COLO829 (cell line): ENCODE measurements around the gene CRYAB.
A peak's percentile ranks its signal among the peaks of the same experiment; 100 is the strongest.

Source experiments
- DNase-seq: peaks from one replicate; pipeline ENCODE4 v3.0.0; 2012; ENCODE audit warnings: low spot score

CRYAB gene, protein sequence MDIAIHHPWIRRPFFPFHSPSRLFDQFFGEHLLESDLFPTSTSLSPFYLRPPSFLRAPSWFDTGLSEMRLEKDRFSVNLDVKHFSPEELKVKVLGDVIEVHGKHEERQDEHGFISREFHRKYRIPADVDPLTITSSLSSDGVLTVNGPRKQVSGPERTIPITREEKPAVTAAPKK

DNA sequence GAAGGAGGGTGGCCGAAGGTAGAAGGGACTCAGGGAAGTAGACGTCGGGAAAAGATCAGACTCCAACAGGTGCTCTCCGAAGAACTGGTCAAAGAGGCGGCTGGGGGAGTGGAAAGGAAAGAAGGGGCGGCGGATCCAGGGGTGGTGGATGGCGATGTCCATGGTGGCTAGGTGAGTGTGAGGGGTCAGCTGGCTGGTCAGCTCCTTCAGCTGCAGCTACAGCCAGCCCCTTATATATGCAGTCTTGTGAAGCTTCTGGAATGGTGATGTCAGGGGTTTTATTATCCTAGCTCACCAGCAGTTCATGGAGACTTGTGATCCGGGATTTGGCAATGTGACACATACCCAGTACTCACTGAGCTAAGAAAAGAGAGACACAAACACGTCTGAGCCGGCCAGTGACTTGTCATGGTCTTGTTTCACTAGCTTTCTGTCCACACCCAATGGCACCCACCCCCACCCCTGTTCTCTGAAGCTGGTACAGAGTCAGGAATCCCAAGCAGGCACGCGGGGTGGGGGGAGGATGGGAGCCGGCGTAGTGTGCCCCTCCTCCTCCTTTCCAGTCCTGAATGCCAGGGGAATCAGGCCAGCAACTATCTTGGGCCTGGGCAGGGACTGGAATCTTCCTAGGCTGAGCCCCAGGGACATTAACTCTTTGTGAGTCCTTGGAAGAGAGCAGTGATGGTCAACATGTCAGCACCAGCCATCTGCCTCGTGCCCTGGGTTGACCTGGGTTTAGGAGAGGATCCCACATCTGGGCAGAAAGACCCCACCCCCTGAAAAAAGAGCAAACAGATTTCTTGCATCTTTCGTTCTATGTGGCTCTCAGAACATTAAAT, at the start of gene CRYAB:
Gene CRYAB (minus strand): TSS at position 208 of the 839 bp plus-strand sequence. CDS start 46 bp downstream, at position 162.
- DNase-seq = peak; percentile 42

DNA sequence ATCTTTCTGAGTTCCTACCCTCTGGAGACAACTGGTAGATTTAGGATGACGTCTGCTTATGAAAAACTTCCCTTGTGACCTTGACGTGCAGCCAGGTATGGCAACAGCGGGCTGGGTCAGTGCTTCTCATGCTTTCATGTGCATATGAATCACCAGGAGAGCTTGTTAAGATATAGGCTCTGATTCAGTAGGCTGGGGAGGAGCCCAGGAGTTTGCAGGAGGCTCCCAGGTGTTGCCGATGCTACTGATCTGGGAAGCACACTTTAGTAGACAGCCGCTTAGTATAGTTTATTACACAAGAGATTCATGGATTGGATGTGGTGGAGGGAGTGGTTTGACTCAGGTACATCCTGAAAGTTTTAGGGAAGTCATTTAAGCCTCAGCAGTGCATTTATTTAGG, 49.3 kb upstream of the CRYAB start:
- DNase-seq = no peak

DNA sequence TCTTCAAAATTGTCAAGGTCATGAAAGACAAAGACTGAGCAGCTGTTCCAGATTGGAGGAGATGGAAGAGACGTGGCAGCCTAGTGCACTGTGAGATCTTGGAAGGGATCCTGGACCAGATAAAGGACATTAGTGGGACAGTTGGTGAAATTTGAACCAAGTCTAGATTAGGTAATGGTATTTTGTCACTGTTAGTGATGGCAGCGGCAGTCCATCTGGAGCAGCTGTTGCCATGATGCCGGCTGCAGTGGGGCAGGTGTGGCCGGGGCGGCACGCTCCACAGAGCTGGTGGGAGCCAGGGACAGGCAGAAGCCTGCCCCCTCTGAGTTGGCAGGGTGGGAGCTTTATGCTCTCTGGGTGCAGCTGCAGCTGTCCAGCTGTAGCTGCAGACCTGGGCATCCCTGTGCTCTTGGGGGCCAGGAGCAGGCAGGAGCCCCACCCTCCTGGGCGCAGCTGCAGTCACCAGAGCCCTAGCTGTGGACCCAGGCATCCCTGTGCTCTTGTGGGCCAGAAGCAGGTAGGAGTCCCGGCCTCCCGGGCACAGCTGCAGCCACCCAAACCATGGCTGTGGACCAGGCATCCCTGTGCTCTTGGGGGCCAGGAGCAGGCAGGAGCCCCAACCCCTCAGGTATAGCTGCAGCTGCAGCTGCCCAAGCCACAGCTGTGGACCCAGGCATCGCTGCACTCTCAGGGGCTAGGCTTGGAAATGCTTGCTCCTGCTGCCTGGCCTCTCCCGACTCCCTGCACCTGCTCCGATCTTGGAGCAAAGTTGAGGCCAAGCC, 46.3 kb upstream of the CRYAB start:
- DNase-seq = no peak

DNA sequence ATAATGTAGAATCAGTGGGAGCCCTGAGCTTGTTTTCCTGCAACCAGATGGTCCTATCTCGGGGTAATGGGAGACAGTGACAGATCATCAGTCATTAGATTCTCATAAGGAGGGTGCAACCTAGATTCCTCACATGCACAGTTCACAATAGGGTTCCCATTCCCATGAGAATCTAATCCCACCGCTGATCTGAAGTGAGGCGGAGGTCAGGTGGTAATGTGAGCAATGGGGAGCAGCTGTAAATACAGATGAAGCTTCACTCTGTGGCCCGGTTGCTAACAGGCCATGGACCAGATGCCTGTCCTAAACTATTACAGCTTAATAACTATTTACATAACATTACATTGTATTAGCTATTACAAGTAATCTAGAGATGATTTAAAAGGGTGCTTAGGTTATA, 42.6 kb upstream of the CRYAB start:
- no peak for DNase-seq

DNA sequence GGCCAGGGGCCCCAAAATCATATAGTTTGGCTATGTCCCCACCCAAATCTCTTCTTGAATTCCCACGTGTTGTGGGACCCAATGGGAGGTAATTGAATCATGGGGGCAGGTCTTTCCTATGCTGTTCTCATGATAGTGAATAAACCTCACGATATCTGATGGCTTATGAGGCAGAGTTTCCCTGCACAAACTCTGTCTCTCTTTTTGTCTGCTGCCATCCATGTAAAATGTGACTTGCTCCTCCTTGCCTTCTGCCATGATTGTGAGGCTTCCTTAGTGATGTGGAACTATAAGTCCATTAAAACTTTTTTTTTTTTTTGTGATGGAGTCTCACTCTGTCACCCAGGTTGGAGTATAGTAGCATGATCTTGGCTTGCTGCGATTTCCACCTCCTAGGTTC, 40.0 kb upstream of the CRYAB start:
- DNase-seq = no peak

DNA sequence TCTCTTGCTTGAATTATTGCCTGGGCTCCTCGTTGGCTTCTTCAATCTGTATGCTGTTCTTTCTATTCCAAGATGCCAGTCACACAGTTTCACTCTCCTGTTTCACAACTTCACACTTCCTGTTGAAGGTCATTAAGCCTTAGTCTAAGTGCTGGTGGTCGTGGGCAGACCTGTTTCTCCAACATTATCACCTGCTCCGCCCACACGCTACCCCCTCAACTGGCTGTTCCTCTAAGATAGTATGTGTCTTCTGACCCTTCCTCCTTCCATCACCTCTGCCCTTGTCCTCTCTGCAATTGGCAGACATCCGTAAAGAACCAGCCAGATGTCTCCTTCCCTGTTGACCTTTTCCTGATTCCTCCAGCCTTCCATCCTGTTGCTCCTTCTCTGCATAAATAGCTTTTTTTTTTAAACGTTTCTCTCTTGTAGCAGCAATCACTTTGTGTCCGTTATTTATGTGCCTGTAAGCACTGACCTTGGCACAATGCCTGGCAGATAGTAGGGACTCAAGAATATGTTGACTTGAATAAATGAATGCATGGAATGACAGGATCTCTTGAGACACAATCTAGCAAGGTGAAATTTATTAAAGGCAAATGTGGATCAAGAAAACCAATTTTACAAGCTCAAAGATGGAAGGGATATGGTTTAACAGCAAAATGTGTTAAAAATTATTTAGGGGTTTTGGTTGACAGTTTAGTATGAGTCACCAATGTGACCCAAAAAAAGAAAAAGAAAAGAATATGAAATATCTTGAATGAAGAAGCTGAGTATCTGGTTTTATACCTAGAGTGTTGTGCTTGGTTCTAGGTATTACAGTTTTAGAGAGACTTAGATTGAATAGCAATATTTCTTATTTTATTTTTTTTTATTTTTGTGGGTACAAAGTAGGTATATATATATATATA, 38.2 kb upstream of the CRYAB start:
- DNase-seq = no peak

DNA sequence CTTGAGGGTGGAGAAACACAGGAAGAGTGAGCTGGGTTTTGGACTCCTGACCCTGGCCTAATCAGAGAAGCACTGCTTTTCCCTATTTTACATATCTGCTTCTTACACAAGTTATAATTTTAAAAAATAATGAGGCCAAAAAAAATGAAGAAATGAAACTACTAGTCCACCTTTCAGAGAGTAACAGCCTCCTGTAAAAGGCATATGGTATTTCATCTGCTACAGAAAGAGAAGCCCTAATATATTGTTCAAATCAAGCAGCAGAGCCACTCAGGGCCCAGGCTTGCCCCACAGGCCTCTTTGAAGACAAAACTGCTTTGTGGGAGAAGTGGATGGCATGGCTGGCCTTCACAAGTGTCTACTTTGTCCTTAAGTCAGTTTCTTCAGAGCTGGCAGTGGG, 35.6 kb upstream of the CRYAB start:
- DNase-seq = no peak

DNA sequence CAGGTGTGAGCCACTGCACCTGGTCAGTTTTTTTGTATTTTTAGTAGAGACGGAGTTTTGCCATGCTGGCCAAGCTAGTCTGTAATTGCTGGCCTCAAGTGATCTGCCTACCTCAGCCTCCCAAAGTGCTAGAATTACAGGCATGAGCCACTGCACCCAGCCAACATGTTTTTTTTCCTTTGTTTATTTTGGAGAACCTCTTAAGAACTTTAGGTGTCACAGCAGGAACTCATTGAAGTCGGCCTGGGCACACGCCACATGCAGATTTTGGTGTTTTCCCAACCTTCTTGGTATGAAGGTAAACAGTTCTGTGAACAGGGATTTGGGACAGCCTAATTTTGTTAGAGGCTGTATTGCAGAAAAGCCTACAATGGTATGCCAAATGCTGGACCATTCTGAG, 34.9 kb upstream of the CRYAB start:
- no peak for DNase-seq

DNA sequence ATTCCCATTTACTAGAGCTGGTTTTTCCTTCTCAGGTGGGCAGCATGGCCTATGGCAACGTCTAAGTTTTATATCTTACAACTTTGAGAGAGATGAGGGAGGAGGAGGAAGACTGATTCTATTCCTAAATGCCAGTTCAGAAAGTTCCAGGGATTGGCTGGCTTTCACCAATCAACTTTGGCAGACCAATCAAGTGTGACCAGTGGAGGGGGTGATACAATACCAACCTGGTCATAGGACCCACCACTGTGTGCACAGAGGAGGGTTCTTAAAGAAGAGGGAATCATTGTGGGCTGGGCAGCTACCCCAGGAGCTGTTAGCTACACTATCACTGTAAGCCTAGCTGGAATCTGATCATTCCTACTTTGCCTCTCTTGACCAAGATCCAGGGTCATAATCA, 33.6 kb upstream of the CRYAB start:
- no peak for DNase-seq

DNA sequence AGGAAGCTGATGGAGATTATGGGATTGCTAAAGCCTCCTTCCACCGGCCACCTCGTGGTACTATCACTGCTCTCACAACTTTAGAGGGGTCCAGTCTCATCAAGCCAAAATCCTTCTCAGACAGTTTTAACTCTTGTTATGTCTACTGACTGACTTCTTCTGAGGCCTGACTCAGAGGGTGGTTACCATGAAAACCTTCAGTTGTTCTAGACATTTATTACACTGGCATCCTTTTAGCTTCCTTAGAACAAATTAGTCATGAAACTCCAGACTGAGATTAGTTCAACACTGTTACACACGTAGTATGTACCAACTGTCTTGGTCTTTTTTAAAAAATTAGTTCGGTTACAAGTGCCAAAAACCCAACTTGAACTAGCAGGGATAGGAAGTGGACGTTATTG, 33.1 kb upstream of the CRYAB start:
- DNase-seq = no peak

DNA sequence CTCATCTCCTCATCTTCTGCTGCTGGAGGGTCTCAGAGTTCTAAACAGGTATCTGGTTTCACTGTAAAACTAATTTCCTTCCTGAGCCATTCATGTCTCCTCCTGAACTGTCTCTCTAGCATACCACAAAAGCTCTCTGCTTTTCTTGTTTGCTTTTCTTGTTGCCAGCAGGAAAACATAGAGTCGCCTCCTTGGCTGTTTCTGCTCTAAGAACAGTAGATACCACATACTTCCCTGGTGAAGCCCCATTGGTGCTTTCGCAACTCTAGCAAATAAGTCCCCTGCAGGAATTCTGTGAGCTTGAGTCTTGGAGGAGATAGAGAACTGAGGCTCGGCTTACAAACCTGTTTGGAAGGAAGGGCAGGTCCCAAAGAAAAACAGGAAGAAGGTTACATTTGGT, 32.6 kb upstream of the CRYAB start:
- DNase-seq = no peak

DNA sequence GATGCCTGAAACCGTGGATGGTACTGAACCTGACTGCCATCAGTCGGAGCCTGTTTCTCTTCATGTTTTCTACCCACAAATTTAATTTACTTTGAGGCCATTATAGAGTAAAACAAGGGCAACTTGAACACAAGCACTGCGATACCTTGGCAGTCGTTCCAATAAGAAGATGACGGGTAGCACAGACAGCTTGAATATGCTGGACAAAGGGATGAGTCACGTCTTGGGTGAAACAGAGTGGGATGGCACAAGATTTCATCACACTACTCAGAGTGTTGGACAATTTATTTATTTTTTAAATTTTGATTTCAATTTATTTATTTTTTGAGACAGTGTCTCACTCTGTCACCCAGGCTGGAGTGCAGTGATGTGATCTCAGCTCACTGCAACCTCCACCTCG, 31.3 kb upstream of the CRYAB start:
- DNase-seq = no peak

DNA sequence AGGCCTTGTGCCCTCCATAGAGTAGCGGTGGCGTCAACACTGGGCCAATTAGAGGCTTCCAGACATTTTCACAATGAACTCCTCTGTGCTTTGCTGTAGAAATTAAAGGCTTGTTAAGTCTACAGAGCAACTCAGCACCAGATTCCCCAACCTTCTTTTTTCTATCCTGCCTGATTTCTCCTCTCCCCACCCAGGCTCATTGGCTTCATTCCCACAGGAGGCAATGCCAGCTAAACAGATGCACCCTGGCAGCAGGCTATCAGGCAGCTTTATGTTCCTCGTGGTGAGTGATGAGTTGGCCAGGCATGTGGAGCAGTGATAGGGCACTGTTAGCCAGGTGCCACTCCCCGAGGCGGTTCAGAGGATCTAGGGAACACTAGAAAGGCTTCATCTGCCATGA, 30.4 kb upstream of the CRYAB start:
- no peak for DNase-seq

DNA sequence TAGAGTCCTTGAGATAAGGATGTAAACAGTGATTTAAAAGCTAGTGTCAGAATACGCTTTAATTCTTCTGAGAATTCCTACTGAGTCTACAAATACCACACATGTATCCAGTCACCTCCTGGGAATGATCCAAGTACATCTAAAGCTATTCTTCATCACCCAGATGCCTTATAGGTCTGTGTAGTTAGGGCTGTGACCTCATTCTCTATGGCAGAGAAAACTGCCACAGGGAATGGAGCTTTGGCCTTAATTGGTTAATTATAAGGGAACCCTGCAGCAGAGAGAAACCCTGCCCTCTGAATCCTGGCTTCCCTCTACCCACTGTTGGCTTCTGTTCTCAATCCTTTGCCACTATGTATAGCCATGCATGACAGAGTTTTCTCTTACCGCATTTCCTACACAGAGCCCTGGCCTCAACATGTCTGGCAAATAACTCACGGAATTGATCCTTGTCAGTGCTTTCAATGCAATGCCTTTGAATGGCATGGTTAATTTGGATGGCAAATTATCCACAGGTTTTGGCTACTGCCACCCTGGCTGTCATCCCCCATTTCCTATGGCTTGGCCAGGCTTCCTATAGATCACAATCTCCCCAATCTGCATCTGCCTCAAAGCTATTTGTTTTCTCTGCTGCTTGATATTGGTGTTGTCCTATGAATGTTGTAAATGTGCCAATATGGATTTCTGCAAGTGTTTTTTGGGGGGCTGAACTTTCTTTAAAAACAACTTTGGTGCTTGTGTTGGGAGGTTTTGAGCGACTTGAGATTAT, 28.4 kb upstream of the CRYAB start:
- DNase-seq = no peak

DNA sequence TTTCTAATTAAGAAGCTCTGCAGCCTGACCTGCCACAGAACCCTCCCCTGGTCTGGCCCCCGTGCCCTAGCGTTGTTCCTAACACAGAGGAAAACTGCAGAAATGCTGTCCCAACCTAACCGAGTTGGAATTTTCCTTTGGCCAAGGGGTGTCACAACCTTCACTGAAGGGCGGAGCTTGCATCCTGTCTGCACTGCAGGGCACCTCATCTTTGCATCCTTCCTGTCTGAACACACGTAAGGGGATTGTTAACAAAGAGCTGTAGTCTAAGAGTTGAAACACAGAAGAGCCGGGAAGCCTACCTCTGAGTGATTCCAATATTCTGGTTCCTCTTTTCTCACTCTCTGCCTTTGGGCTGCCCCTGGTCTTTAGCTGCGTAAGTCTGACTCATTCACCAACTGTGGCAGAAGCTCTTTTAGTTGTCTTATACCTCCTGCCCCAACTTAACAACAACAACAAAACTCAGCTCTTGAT, 27.2 kb upstream of the CRYAB start:
- no peak for DNase-seq

DNA sequence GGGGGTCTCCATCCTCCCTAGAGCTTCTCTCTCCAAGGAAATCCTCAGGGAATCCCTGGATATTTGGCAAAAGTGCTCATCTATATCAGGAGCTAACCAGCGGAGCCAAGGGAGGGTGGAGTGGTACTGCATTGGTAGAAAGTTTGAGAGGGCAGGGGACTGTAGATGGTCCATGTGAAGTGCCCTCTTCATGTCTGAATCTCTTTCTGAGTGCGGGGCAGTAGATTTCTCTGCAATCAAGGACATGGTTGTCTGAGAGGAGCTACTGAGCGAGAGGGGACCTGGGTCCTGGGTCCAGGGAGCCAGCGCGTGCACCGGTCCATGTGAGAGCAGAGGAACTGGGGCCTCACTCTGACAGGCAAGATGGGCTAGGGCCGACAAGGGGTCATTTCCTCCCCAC, 26.3 kb upstream of the CRYAB start:
- DNase-seq = no peak

DNA sequence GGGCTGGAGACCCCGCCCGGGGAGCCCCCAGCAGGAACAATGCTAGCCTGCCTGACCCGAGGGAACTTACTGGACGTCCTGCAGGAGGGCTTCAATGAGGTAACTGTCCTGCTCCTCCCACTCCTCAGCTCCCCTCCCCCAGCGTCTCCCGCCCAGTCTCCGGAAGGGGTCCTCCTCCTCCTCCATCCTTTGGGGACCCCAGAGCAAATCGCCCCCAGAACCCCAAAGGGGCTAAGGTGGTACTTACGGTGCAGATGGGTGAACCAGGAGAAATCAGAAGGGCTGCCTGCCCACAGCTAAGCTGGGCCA, 25.8 kb upstream of the CRYAB start:
- no peak for DNase-seq

DNA sequence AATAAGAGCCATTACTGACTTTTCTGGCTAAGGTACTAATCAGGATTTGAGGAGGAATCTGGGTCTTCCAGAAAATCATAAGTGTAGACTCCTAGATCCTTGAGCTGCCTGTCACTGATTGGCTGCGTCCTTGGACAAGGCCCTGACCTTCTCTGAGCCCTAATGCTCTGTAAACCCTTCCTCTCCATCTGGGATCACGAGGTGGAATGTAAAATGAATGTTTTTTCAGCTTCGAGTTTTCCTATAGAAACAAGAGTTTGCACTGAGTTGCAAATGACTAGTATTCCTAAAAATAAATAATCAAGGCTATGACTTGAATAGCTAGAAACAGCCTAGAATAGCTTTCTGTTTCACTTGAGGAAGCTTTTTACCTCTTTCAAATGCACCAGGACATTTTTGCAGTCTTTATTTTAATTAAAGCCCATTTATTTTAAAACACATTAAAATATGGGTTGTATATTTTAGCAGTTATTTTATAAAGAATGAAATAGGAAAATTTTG, 24.5 kb upstream of the CRYAB start:
- no peak for DNase-seq

DNA sequence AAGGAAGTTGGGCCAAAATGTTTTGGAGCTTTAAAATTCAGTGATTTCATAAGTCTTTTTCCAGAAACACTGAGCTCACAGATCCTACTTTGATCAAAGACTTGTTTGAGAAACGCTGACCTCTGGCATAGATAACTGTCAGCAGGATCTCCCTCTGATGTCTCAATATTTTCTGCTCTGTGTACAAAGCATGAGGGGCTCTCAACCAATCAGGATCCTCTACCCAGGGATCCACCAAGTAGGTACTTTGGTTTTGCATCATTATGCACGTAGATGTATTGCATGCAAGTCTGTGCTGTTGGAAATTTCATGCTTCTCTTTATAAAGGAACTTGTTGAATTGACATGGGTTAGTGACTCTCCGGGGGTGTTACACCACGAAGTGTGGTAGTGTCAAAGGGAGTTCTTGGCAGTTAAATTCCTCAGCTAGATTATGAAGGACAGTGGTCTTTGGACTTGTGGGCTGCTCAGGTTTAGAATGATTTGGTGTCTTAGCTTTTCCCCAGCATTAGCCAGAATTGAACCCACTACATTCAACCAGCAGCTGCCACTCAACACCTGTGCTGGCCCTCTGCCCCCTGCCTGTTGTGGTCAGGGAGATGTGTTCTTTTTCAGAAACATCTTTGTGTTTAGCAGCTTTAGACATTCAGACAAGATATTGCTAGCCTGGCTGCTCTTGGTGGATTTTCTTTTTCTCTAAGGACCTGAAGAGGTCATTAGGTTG, 23.9 kb upstream of the CRYAB start:
- no peak for DNase-seq

DNA sequence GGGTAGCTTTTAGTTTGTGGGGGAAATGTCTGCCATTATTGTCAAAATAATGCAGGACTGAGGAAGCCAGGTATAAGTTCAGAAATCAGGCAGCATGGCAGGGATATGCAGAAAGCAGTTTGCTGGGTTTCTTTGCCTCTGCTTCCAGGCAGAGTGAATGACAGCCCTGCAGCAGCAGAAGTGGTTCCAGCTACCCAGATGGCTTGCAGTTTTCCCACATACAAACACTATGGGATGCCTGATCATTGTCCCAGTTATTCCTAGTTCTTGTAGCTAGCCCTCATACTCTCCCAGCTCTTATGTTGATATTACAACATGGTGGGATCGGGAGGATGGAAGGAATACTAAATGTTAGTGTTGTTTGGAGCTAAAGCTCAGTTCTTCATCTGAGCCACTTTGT, 22.7 kb upstream of the CRYAB start:
- no peak for DNase-seq
